ENCODE data around the gene POTEB2. TPM values are rescaled to one million over a fixed set of nuclear protein-coding genes. Genes with fewer than 3 reads are reported as not detected.
"Not testable (repeated sequence)": the region's sequence is repeated elsewhere in the genome, so short reads cannot be mapped to it uniquely, and the experiment has no call there.

The POTEB2 gene
- total RNA-seq (not detected), total RNA-seq (0 reads per million in 172 experiments)
- not detected for polyA plus RNA-seq (2013, experiment 1 of 2)
- not detected for polyA plus RNA-seq (2013, experiment 2 of 2)

DNA sequence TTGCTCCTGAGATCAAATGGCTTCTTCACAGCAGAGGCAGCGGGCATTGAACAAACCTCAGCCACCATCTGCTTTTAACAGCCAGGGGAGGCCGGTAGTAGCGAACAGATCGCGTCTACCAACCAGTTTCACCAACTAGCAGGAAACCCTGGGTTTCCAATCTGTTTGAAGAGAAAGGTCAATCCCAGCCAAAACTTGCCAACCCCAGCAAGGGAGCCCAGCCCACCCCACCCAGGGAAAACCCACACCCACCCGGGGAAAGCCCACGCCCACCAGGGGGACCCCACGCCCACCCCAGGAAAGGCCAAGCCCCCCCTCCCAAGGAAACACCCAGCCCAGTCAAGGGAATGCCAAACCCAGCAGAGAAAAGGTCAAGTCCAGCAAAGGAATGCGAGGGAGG is at the start of gene POTEB2:
Gene POTEB2, minus strand, starts transcription at position 101 of the 400 bp plus-strand sequence. Its CDS starts 33 bp downstream, at position 68.
- H3K4me1 Mint-ChIP-seq (ENCODE audit: low read depth); H3K36me3 ChIP-seq (ENCODE audit: insufficient read depth, low read length); H3K27ac Mint-ChIP-seq; H3K36me3 Mint-ChIP-seq (ENCODE audit: low read depth); H3K4me1 ChIP-seq (ENCODE audit: insufficient read depth, low read length); H3K9me3 Mint-ChIP-seq; H3K4me3 Mint-ChIP-seq; H3K27me3 ChIP-seq (ENCODE audit: control insufficient read depth in 1 of 2, insufficient read depth in 2 of 2, low read length in 2 of 2); CTCF ChIA-PET; intact Hi-C loops (cut with DNase I, micrococcal nuclease); ATAC-seq (ENCODE audit: poor library complexity); H3K4me3 ChIP-seq (ENCODE audit: low read length); H3K27me3 Mint-ChIP-seq; H3K27ac ChIP-seq (ENCODE audit: low read depth in 1 of 2, low read length in 2 of 2); H3K9me3 ChIP-seq (ENCODE audit: control insufficient read depth in 1 of 2, insufficient read depth in 1 of 2, low read length in 2 of 2); DNase-seq; POLR2A ChIA-PET: not testable (repeated sequence)

DNA sequence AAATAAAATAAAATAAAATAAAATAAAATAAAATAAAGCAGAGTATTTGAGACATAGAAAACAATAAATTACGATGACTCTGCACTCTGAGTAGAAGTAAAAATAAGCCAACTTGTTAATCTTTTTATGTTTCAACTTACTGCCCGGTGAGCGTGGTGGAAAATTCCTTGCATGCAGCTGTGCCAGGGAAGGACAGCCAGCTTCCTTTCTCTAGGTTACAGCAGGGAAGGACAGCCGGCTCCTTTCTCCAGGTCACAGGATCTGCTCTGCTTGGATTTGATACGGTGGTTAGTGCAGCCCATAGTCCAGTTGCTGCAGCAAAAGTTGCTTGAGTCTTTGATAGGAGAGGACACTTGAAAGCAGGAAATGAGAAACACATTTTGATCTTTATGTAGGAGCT is 13.8 kb upstream of the POTEB2 start:
- not testable (repeated sequence) for H3K9me3 ChIP-seq (ENCODE audit: control insufficient read depth in 1 of 2, insufficient read depth in 1 of 2, low read length in 2 of 2); H3K36me3 Mint-ChIP-seq (ENCODE audit: low read depth)

DNA sequence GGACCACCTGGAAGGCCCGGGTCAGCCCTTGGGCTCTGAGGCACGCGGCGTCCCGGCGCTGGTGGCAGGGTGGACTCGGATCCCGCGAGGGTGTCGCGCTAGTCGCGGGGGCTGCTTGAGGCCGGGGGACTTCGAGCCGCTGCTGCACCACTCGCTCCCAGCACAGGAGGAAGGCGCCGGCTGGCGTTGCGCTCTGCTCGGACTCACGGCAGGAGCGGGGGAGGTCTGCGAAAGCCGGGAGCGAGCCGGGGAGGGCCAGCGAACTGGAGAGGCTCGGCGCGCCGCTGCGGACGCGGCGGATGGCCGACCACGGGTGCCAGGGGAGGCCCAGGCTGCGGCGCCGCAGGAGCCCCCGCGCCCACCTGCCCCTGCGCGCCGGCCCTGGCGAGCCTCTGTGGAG is 12.3 kb upstream of the POTEB2 start:
- ATAC-seq (ENCODE audit: poor library complexity); H3K4me1 ChIP-seq (ENCODE audit: insufficient read depth, low read length); H3K4me3 ChIP-seq (ENCODE audit: low read length); H3K27me3 ChIP-seq (ENCODE audit: control insufficient read depth in 1 of 2, insufficient read depth in 2 of 2, low read length in 2 of 2); DNase-seq; intact Hi-C loops (cut with DNase I, micrococcal nuclease); H3K4me1 Mint-ChIP-seq (ENCODE audit: low read depth); H3K27ac ChIP-seq (ENCODE audit: low read depth in 1 of 2, low read length in 2 of 2); H3K27me3 Mint-ChIP-seq; H3K9me3 ChIP-seq (ENCODE audit: control insufficient read depth in 1 of 2, insufficient read depth in 1 of 2, low read length in 2 of 2); H3K27ac Mint-ChIP-seq; CTCF ChIA-PET; POLR2A ChIA-PET; H3K9me3 Mint-ChIP-seq; H3K36me3 Mint-ChIP-seq (ENCODE audit: low read depth); H3K4me3 Mint-ChIP-seq; H3K36me3 ChIP-seq (ENCODE audit: insufficient read depth, low read length): not testable (repeated sequence)

More for the DNA sequence above, 13.8 kb upstream of the POTEB2 start:
- H3K27ac Mint-ChIP-seq; H3K27me3 Mint-ChIP-seq; CTCF ChIA-PET; intact Hi-C loops (cut with DNase I, micrococcal nuclease); H3K9me3 Mint-ChIP-seq; POLR2A ChIA-PET; DNase-seq; H3K4me1 ChIP-seq (ENCODE audit: insufficient read depth, low read length); H3K4me3 ChIP-seq (ENCODE audit: low read length); H3K27me3 ChIP-seq (ENCODE audit: control insufficient read depth in 1 of 2, insufficient read depth in 2 of 2, low read length in 2 of 2); H3K36me3 ChIP-seq (ENCODE audit: insufficient read depth, low read length); H3K27ac ChIP-seq (ENCODE audit: low read depth in 1 of 2, low read length in 2 of 2); ATAC-seq (ENCODE audit: poor library complexity); H3K4me1 Mint-ChIP-seq (ENCODE audit: low read depth); H3K4me3 Mint-ChIP-seq: not testable (repeated sequence)

DNA sequence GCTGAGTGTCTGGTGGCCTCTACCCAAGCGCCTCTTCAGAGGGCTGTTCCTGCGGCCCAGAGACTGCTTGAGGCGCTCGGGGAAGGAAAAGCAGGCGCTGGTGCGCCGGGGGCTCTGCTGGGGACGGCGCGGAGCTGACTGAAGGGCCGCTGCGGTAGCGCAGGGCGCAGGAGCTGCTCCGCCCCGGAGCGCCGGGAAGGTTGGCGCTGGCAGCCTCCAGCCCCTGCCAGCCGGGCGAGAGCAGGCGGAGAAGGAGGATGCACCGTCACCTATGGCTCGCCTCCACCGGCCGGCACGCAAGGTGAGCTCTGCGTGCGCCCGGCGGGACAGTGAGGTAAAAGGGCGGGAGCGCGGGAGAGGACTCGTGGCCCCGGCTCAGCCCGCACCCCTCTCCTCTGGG is 11.7 kb upstream of the POTEB2 start:
- intact Hi-C loops (cut with DNase I, micrococcal nuclease); H3K9me3 ChIP-seq (ENCODE audit: control insufficient read depth in 1 of 2, insufficient read depth in 1 of 2, low read length in 2 of 2); H3K4me3 Mint-ChIP-seq; H3K27ac ChIP-seq (ENCODE audit: low read depth in 1 of 2, low read length in 2 of 2); H3K27me3 ChIP-seq (ENCODE audit: control insufficient read depth in 1 of 2, insufficient read depth in 2 of 2, low read length in 2 of 2); ATAC-seq (ENCODE audit: poor library complexity); H3K36me3 ChIP-seq (ENCODE audit: insufficient read depth, low read length); H3K27me3 Mint-ChIP-seq; DNase-seq; CTCF ChIA-PET; H3K4me1 Mint-ChIP-seq (ENCODE audit: low read depth); H3K4me3 ChIP-seq (ENCODE audit: low read length); H3K4me1 ChIP-seq (ENCODE audit: insufficient read depth, low read length); POLR2A ChIA-PET; H3K9me3 Mint-ChIP-seq; H3K27ac Mint-ChIP-seq; H3K36me3 Mint-ChIP-seq (ENCODE audit: low read depth): not testable (repeated sequence)

Small RNA genes lying within 50 kb of the gene (microRNA-seq; reads per million reads assigned to microRNA genes)
- not detected for gene MIR3118-2 (ENCODE audit: borderline microRNAs expressed, borderline replicate concordance)
